Measurements from ENCODE around the gene TUBB2B.

DNA sequence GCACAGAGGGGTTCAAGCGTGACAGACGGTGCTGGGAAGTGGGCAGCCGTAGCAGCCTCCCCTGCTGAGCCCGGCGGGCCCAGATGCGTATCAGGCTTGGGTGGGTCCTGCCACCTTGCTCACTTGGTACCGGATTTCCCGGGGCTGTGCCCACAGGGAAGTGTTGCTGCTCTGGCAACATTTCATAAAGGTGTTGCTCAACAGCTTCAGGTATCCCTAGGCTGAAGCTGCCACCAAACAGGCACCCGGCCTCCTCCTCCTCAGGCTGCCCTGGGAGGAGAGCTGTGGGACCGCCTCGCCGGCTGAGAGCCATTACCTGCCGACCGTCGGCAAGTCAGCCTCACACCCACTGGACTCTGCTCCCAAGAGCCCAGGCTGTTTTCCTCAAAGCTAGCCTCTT lies 42.8 kb upstream of the TUBB2B start:
- TF ChIP-seq, protein P1, sequence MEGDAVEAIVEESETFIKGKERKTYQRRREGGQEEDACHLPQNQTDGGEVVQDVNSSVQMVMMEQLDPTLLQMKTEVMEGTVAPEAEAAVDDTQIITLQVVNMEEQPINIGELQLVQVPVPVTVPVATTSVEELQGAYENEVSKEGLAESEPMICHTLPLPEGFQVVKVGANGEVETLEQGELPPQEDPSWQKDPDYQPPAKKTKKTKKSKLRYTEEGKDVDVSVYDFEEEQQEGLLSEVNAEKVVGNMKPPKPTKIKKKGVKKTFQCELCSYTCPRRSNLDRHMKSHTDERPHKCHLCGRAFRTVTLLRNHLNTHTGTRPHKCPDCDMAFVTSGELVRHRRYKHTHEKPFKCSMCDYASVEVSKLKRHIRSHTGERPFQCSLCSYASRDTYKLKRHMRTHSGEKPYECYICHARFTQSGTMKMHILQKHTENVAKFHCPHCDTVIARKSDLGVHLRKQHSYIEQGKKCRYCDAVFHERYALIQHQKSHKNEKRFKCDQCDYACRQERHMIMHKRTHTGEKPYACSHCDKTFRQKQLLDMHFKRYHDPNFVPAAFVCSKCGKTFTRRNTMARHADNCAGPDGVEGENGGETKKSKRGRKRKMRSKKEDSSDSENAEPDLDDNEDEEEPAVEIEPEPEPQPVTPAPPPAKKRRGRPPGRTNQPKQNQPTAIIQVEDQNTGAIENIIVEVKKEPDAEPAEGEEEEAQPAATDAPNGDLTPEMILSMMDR (IDR thresholded peaks at IDR 0.05): no peak
- no peak for TF ChIP-seq POLR2A (IDR thresholded peaks at IDR 0.05)
- no peak for TF ChIP-seq EP300 (IDR thresholded peaks at IDR 0.05)
